Kidney (tissue), 14 donors: Measurements from ENCODE around the gene ARFGEF3. TPM values are rescaled to one million over a fixed set of nuclear protein-coding genes. Genes with fewer than 3 reads are reported as not detected.

Source experiments
- DNase-seq, 5 donors: peaks; one replicate each; pipeline ENCODE4 v3.0.0-alpha.2; 2013 to 2020
- FAIRE-seq: peaks from 2 replicates; lab custom pipeline; 2012; peaks lifted over from hg19 to GRCh38; lab: Jason Lieb, UNC
- H3K27ac ChIP-seq, 2 donors: one replicate each; pipeline ENCODE4 v1.7.0; 2013; ENCODE audit warnings: low read depth in 2 of 2, low read length in 2 of 2, inconsistent platforms in 1 of 2
- H3K27me3 ChIP-seq: one replicate; pipeline ENCODE4 v1.7.1; 2013; ENCODE audit warnings: low read length, inconsistent platforms; ENCODE audit not compliant: control insufficient read depth, insufficient read depth
- H3K36me3 ChIP-seq, 3 donors: one replicate each; pipeline versions ENCODE4 v1.7.0 to v1.7.1; 2013; ENCODE audit warnings: low read length in 3 of 3, control low read depth in 1 of 3, inconsistent platforms in 1 of 3; ENCODE audit not compliant: insufficient read depth in 3 of 3, control insufficient read depth in 2 of 3
- H3K4me1 ChIP-seq, 3 donors: one replicate each; pipeline versions ENCODE4 v1.7.0 to v1.7.1; 2013; ENCODE audit warnings: low read length in 3 of 3, inconsistent platforms in 1 of 3, low read depth in 1 of 3; ENCODE audit not compliant: control insufficient read depth in 2 of 3, insufficient read depth in 2 of 3
- H3K4me3 ChIP-seq, 3 donors: one replicate each; pipeline versions ENCODE4 v1.7.0 to v1.8.1; 2013; ENCODE audit warnings: low read length in 3 of 3, control low read depth in 1 of 3, inconsistent platforms in 1 of 3
- H3K9ac ChIP-seq, 3 donors: one replicate each; pipeline versions ENCODE4 v1.7.0 to v1.7.1; 2013; ENCODE audit warnings: low read length in 3 of 3, control low read depth in 1 of 3, inconsistent platforms in 1 of 3
- H3K9me3 ChIP-seq, 3 donors: one replicate each; pipeline versions ENCODE4 v1.7.0 to v1.7.1; 2013; ENCODE audit warnings: low read length in 3 of 3, control low read depth in 1 of 3, inconsistent platforms in 1 of 3; ENCODE audit not compliant: control insufficient read depth in 2 of 3, insufficient read depth in 1 of 3
- intact Hi-C: fragments of 100-400 bp; cut with DNase I; formaldehyde crosslinking; loops from one replicate; pipeline ENCODE4 v1.11.1; 2022
- polyA plus RNA-seq: library from polyadenylated mRNA; stranded (reverse); fragments of 350-450 nt; fragmentation: Illumina TruSeq; extraction: RNeasy Lipid Tissue Mini Kit (QIAGEN cat#74804); gene quantifications from one replicate; pipeline ENCODE4 v1.2.3, GENCODE V29; 2014; ENCODE audit warnings: low read depth, low replicate concordance; ENCODE audit not compliant: insufficient read depth
- total RNA-seq: library from RNA; stranded (reverse); fragmentation: NEBNext Ultra II Directional; extraction: Animal tissue kit (Norgen Biotek cat#: 25700); gene quantifications from one replicate; pipeline ENCODE4 v1.2.1, GENCODE V29; 2021
- TF ChIP-seq, protein P1 (sequence below): IDR thresholded peaks from 3 replicates; pipeline ENCODE4 v1.5.1; 2012; ENCODE audit warnings: mild to moderate bottlenecking, moderate library complexity, borderline replicate concordance; ENCODE audit not compliant: insufficient read depth; ENCODE audit errors: extremely low read depth
- donor health status: control.
- donor health status: control.
- donor health status: control.
- donor health status: control.
- donor health status: control.
- donor health status: DM: yes; HTN: yes; CAD: no.
- donor health status: Normal renal cell carcinoma (clear cell type).

Gene ARFGEF3
- total and polyA plus RNA-seq, 2 donors from 2014 or later, result 1.2 to 7.8 TPM

DNA sequence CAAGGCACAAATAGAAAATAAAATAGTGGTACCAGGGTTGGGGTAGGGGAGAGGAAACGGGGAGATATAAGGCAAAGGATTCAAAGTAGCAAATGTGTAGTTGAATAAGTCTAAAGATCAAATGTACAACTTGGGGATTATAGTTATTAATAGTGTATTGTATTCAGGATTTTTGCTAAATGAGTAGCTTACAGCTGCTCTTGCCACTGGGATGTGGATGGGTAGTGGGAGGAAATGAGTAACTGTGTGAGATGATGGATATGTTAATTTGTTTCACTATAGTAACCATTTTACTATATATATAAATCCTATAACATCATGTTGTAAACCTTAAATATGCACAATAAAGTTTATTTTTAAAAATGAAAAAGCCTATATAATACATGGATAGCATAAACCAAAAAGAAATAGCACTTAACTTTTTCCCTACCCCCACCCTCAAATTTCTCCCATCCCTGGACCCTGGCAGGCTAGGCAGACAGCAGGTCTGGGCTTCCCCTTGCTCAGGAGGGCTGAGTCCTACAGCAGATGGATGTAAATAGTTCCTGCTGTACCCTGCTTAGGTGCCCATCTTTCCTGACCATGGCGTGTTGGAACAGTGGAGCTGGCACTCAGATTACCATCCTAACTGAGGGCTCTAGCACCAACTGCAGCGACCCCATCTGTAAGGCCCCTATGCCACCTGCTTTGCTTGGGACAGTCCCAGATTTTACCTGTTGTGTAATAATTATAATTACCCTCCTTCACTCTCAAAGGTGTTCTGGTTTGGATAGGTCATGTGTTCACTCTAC lies 85.1 kb downstream of the ARFGEF3 start:
- FAIRE-seq, result no peak
- TF ChIP-seq, protein P1, sequence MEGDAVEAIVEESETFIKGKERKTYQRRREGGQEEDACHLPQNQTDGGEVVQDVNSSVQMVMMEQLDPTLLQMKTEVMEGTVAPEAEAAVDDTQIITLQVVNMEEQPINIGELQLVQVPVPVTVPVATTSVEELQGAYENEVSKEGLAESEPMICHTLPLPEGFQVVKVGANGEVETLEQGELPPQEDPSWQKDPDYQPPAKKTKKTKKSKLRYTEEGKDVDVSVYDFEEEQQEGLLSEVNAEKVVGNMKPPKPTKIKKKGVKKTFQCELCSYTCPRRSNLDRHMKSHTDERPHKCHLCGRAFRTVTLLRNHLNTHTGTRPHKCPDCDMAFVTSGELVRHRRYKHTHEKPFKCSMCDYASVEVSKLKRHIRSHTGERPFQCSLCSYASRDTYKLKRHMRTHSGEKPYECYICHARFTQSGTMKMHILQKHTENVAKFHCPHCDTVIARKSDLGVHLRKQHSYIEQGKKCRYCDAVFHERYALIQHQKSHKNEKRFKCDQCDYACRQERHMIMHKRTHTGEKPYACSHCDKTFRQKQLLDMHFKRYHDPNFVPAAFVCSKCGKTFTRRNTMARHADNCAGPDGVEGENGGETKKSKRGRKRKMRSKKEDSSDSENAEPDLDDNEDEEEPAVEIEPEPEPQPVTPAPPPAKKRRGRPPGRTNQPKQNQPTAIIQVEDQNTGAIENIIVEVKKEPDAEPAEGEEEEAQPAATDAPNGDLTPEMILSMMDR, result no peak
- Histone ChIP-seq H3K36me3 (no peaks in the 10 kb centered on the region), H3K4me1 (no peaks in the 10 kb centered on the region), H3K27me3 (no peaks in the 10 kb centered on the region), H3K9me3 (no peaks in the 10 kb centered on the region), H3K27ac (no peak overlapping the region), H3K4me3 (no peak overlapping the region), H3K9ac (no peak overlapping the region)
- DNase-seq, result no peak
- intact Hi-C loops, result no loop called here

DNA sequence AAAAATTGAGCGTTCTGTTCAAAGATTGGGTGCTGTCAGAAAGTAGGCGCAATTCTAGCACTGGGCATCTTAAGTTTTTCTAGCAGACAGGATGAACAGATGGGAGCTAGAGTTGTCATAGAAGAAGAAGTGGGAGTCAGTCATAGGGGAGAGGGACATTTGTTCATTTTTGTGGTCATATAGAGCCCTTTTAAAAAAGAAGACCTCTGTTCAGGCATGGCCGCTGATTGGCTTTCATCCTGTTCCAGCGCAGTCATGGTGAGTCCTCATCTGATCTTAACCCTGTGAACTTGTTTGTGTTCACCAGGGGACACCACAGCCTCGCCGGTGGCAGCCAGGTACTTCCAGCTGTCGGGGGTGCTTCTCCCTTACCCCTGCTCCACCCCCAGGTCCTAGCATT lies 86.3 kb downstream of the ARFGEF3 start:
- FAIRE-seq (no peak), DNase-seq (no peak)
- intact Hi-C loops, result no loop called here
- TF ChIP-seq, protein P1, result no peak
- Histone ChIP-seq H3K9me3 (no peaks in the 10 kb centered on the region), H3K4me1 (no peaks in the 10 kb centered on the region), H3K36me3 (no peaks in the 10 kb centered on the region), H3K27ac (no peak overlapping the region), H3K4me3 (no peak overlapping the region), H3K9ac (no peak overlapping the region), H3K27me3 (no peaks in the 10 kb centered on the region)

DNA sequence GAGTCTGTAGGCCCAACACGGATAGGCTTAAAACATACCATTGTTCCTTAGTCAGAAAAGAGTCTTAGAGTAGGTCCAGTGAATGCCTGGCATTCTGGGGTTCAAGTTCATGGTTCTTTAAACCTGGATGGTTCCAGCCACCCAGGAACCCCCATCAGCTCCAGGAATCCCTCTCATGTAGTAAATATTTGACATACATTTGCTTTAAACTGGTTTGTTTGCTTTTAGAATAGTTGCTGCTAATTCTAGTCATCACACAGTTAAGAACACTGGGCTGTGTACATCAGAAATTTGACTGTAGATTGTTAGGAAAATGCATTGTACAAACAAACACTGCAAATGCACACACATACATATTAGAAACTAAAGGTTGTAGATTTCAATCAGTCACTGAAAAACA lies 87.1 kb downstream of the ARFGEF3 start:
- no peak overlapping the region for H3K9ac ChIP-seq
- FAIRE-seq (no peak), DNase-seq (no peak)
- no peaks in the 10 kb centered on the region for H3K27me3 ChIP-seq
- H3K9me3 ChIP-seq, result no peaks in the 10 kb centered on the region
- intact Hi-C loops, result no loop called here
- H3K4me3 ChIP-seq, result no peak overlapping the region
- no peaks in the 10 kb centered on the region for H3K36me3 ChIP-seq
- no peak overlapping the region for H3K27ac ChIP-seq
- no peaks in the 10 kb centered on the region for H3K4me1 ChIP-seq
- TF ChIP-seq, protein P1, result no peak

DNA sequence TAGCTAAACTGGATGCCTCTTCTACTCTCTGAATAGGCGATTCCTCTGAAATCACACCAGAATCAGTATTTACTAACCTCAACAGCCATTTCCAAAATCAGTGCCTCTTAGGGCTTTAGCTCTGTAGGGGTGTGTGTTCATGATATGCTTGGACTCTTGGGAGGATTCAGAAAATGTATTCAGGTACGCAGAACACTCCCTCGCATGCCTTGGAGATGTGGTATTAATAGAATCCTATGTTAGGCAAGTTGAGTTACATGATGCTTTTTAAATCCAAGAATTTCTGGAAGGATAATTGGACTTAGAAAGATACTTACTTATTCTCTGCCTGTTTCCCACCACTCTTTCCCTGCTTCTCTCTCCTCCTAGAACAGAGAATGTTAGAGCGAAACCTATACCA lies 88.3 kb downstream of the ARFGEF3 start:
- TF ChIP-seq, protein P1, result no peak

More for the DNA sequence above, 88.3 kb downstream of the ARFGEF3 start:
- no peaks in the 10 kb centered on the region for H3K4me1 ChIP-seq
- DNase-seq (no peak), FAIRE-seq (no peak)
- H3K4me3 ChIP-seq, result no peak overlapping the region
- H3K36me3 ChIP-seq, result no peaks in the 10 kb centered on the region
- H3K9ac ChIP-seq, result no peak overlapping the region
- no peak overlapping the region for H3K27ac ChIP-seq
- H3K27me3 ChIP-seq, result no peaks in the 10 kb centered on the region
- no peaks in the 10 kb centered on the region for H3K9me3 ChIP-seq
- intact Hi-C loops, result no loop called here
